UCSD-AML1 (cell line): Measurements from ENCODE around the gene SUGCT.

Source experiments
- DNase-seq: peaks from one replicate; lab custom pipeline; 2025; ENCODE audit not compliant: unreplicated experiment; lab: John Stamatoyannopoulos, UW

The SUGCT gene

DNA sequence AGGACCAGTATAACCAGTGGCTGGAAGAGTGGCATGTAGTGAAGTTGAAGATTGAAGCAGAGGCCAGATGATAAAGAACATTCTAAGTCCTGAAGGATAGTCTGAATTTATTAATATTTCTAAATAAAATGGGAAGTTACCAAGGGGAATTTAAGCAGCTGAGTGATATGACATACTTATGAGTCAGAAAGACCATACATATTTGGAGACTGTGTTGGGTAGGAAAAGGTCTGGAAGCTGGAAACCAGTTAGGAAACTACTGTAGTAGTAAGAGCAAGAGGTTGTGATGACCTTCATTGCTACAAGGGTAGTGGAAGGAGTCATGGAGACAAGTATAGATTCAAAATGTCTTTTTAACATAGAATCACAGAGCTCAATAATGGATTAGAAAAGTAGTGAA, 752.3 kb downstream of the SUGCT start:
- no peak for DNase-seq

DNA sequence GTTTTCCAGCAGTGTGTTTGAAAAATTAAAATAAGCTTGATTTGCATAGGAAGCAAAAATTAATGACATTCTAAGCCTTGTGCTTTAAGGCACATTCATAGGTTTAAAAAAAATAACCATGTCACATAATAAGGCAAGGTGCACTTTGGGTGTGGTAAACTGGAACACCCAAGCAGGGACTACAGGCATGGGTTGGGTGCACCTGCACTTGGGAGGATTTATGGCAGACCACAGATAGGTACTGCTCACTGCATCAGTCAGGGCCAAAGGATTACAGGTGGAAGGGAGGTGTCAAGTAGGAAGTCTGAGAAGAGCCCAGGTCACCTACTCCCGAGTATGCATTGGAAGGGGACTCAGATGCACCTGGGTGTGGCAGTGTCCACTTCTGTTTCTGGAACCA, 753.7 kb downstream of the SUGCT start:
- DNase-seq = no peak

DNA sequence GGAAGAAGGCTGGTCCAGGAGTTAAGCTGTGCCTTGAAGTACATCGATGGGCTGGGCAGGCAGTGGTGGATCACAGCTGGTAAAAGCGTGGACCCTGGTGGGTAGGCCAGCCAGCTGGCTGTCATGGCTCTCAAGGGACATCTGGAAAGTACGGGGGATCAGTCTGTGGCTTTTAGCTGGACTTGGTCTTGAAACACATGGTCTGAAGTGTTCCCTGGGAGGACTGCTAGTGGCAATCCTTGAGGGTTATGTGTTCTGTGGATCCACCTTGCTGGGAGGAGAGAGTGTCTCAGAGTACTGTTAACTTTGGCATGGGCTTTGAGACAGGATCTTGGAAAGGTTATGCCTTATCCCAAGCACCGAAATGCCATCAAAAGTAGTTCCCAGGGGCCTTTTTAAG, 754.3 kb downstream of the SUGCT start:
- DNase-seq = no peak

DNA sequence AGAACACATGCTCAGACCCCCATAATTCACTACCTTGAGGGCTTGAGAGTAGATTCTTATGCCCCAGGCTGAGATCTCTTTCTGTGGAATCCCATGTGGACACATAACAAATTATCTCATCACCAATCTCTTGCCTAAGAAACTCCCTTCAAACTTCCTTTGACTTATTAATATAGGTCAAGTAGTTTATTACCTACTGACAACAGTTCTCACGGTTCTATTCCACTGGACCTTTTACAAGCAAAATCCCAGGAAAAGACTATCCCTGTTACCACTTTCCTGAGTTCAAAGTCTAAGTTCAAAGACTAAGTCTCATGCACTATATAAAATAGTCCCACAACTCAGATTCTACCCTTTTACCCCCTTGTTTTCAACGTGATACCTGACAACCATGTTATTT, 754.7 kb downstream of the SUGCT start:
- no peak for DNase-seq

DNA sequence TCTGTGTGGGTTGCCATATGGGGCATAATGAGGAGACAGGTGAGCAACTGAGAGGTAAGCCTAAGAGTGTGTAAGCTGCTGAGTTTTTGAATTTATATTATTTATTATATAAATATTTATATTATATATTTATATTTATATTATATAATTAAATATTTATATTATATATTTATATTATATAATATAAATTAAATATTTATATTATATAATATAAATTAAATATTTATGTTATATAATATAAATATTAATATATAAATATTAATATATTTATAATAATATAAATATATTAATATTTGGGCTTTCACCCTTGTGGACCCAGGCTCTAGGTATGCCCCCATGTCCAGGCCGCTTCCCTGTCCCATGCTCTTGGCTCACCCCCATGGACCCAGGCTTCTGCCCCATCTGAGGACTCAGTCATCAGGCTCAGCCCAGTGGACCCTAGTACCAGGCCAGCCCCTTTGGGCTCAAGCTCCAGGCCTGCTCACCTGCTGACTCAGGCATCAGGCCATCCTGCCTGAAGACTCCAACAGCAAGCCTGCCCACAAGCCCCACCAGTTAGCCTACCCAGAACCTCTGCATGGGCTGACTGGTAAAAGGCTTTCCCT, 755.4 kb downstream of the SUGCT start:
- DNase-seq = no peak

DNA sequence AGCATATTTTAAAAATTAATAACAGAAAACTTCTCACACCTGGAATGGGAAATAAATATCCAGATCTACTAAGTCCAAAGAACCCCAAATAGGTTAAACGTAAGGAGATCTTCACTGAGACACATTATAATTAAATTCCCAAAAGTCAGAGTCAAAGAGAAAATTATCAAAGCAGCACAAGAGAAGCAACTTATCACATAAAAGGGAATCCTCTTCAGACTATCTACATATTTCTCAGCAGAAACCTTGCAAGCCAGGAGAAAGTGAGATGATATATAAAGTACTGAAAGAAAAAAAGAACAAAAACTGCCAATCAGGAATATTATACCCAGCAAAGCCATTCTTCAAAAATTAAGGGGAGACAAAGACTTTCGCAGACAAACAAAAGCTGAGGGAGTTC, 756.4 kb downstream of the SUGCT start:
- DNase-seq = no peak

DNA sequence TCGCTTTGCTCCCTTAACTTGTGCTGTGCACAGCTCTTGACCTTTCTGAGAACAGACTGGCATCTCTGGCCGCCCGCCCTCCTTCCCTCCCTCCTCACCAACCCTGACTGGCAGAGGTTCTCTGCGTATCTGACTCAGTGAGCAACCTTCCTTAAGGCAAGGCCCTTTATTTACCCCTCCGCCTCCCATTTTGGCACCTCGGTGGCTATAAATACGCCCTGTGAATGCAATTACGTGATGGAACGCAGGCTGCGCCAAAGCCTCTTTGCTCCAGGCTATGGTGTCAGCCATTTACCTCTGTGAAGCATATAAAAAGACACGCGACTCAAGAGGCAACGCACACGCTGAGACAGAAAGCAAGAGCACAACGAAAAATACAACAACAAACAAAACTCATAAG, 764.3 kb downstream of the SUGCT start:
- DNase-seq = no peak

DNA sequence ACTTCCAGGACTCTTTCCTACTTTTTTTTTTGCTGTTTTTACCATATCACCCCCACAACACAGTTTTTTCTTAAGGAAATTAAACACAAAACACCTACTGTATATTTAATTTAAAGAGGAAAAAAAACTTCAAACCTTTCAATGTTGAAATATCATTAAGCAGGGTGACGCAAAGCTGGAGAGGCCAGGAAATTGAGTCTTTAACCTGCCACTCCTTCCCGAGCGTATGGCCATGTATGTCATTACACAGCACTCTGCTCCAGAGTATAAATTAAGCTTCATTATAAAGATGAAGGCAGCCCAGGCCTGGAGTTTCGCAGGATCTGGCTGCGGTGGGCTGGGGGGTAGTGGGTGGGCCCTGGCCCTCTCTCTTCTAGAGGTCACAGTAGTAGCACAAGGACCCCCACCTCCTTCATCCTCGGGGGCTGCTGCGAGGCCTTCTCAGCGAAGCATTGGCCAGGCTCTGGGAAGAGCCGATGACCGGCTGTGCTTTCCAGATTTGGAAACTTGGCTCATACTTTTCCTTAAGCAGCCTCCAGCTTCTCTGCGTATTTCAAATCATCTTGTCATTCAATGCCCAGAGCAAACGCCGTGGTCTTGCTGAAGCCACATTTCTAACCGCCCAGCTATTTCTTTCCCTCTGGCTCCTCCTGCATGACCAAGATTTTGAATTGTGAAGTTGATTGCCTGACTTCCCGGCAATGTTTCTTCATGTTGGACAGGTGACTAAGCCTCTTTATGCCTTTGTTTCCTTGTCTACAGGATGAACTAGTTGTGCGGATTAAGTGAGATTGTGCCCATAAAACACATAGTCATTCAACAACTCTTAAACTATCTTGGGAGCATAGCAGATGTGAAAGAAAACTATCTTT, 765.1 kb downstream of the SUGCT start:
- no peak for DNase-seq

DNA sequence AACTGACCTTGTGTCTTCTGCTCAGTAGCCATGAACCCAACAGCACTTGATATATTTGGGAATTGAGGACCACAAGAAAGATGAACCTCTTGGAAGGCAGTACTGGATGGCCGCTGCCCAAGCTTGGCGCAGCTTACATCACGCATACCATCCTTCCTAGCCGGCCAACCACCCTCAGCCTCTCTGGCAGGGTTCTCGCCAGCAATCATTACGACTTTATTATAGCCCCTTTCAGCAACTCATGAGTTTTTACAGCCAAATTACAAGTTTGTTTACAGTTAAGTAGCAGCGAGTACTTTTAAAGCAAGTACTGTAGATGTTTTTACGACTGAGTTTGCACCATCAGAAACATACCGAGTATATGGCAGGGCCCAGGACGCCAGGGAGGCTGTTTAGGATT, 769.1 kb downstream of the SUGCT start:
- DNase-seq = no peak

DNA sequence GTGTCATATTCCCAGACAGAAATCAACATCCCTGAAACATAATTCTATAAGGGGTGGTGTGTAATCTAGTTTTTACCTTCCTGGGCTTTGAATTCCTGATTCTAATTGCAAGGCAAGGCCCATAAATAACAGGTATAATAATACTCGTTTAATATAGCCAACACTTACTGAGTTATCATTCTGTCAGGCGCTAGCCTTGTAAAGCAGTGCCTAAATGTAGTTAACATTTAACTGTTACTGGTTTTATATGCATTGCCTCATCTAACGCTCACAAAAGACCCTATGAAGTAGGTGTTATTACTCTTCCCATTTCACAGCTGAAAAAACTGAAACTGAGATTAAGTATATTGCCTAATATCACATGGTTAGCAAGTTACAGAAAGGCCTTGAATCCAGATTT, 772.5 kb downstream of the SUGCT start:
- no peak for DNase-seq

DNA sequence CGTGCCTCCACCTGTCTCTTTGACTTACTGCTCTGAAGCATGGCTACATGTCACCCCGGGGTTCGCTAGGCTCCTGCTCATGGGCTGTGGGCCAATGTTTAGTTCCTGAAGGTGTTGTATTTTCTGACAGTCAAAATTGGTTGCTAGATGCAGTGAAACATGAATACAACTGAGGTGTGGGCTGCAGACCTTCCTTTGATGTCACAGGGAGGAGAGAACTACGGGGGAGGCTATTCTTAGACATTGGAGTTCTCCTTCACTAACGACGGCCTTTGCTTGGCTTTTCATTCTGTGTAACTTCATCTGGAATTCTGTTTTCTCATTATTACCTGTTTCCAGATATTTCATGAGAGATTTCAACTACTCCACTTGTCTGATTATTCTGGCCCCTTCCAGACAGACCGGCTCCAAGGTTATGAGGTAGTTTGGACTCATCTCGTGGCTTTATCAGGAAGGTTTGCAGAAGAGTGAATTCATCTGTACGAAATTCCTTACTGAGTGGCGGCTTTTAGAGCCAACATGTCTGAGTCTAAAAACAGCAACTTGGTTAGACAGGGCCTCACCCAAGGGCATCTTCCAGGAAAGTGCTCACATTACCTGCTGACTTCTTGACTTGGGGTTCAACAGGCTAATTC, 774.7 kb downstream of the SUGCT start:
- DNase-seq = no peak
